NCI-H1694 treated with DMSO at 0.1 percent for 48 hours (cell line): Measurements from ENCODE around the gene TRRAP.
"Not testable (repeated sequence)": the region's sequence is repeated elsewhere in the genome, so short reads cannot be mapped to it uniquely, and the experiment has no call there.

ENCODE experiments used
- DNase-seq: peaks from one replicate; lab custom pipeline; 2025; lab: John Stamatoyannopoulos, UW

TRRAP gene

DNA sequence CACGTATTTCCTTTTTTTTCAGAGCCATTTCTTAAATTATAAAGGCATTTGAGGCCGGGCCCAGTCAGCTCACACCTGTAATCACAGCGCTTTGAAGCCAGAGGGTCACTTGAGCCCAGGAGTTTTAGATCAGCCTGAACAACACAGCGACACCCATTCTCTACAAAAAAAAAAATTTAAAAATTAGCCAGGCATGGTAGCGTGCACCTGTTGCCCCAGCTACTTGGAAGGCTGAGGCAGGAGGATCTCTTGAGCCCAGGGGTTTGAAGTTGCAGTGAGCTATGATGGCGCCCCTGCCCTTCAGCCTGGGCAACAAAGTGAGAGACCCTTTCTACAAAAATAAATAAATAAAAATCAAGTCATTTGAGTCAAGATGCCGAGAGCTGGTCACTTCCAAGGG lies 11.6 kb upstream of the TRRAP start:
- DNase-seq: no peak

DNA sequence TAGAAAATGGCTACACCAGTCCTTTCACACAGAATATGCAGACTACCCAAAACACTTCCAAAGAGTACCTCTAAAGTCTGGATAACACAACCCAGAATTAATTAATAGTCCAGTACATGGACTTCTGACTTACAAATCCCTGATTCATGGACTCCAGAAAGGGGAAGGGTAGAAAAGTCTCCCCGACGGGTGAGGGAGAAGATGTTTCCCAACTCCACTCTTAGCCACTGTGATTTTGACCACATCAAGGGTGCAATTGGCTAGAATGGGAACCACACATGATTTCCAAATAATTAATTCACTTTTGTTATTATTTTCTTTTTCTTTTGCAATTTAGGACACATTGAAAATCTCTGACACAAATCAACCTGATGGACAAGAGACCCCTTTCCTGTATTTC lies 9.9 kb upstream of the TRRAP start:
- DNase-seq: no peak

DNA sequence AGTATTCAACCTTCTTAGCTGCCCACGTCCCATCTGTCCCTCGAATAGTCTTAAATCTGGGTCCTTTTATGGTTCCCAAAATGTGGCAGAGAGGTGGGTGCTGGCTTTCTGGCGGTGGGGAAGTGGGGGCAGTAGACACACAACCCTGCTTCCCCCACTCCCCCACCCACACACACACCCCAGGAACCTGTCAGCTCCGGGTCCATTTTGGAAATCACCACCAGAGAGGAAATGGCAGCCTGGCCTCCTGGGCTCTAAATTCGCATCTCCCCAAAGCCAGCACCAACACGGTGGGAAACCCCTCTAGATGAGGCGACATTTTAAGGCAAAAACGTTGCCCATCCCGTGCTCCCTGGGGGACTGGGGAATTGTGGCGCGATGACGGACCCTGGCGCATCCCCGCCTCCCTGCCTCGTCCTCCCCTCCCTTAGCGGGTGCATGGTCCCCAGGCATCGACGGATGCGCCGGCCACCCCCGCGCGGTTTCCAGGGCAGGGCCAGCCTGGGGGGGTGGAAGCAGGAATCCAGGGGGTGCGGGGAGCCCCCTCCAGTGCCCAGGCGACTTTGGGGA lies 9.2 kb upstream of the TRRAP start:
- DNase-seq: peak; percentile 20

DNA sequence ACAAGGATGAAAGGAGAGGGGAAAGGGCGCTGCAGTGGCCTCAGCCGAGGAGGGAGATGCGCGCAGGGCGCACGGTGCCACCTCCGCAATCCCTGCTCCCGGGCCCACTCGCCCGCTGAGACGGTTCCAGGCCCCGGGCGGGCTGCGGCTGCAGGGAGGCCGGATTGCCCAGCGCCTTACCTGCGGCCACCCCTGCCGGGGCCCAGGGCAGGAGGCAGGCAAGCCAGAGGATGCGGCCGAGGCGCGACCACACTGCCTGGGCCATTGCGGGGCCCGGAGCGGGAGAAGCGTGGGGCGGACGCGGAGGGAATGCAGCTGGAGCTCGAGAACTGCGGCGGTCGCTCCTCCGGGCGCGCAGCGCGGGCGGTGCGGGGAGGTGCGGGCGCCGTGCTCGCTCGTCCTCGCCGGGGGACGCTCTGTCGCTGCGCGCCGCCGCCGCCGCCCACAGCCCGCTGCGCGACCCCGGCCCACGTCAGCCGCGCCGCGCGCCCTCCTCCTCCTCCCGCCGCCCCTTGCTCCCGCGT lies 8.7 kb upstream of the TRRAP start, which contains the start of gene TMEM130:
TSS of gene TMEM130 (minus strand) at position 418 of the 524 bp plus-strand sequence. CDS start at position 265, 153 bp downstream.
- DNase-seq: no peak

DNA sequence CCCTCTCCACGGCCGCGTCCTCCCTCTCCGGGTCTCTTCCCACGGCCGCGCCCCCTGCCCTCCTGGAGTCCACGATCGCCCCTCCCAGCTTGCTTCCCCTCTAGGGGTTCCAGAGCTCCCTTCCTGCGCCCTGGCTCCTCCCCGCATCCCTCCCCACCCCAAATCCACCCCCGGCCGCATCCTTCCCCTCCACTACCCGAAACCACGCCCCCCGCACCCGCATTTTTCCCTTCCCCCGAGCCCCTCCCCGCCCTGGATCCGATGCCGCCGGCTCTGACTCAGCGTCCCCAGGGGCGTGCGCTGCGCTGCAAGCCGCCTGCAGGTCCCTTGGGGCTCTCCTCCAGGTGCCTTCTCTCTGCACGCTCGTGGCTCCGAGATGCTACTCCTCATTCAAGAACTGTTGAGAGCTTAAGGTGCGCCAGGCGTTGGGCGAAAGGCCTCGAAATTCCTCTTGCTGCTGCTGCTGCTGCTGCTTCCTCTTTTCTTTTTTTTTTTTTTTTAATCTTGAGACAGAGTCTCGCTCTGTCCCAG lies 8.1 kb upstream of the TRRAP start:
- peak; percentile 53 for DNase-seq

DNA sequence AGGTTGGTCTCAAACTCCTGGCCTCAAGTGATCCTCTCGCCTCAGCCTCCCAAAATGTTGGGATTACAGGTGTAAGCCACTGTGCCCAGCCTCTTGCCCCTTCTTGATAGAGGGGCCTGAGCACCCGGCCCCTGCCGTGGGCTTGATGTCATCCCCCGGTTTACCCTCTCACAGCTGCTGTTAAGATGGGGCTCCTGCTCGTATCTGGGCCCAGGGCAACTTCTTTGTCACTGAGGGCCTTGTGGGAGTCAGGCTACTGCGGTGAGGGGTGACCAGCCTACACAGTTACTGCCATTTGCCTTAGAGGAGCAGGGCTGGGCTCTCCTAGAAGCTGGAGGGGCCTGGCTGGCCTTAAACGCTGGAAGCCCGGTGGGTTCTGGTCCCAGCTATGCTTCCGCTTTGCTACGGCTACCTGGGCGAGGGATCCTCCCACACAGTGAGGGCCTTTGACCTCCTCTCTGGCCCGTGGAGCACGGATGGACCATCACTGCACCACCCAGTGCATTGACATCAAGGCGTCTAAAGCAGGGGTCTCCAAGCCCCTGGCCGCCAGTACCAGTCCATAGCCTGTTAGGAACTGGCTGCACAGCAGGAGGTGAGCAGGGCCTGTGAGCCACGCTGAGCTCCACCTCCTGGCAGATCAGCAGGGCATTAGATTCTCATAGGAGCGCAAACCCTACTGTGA lies 7.4 kb upstream of the TRRAP start:
- no peak for DNase-seq

DNA sequence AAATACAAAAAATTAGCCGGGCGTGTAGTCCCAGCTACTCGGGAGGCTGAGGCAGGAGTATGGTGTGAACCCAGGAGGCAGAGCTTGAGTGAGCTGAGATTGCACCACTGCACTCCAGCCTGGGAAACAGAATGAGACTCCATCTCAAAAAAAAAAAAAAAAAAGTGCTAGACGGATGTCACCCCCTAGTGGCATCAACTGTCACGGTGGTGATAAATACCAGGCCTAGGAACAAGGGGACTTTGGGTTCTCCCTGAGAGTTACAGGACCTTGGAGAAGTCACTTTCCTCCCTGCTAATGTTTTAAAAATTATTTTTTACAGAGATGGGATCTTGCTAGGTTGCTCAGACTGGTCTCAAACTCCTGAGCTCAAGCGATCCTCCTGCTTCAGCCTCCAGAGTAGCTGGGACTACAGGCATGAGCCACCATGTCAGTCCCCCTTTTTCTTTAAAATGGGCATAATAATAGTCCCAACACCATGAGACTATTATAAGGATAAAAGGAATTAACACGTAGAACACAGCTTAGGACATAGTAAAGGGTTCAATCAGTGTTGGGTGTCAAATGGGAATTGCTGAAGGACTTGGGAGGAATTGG lies 5.9 kb upstream of the TRRAP start:
- peak; percentile 44 for DNase-seq

DNA sequence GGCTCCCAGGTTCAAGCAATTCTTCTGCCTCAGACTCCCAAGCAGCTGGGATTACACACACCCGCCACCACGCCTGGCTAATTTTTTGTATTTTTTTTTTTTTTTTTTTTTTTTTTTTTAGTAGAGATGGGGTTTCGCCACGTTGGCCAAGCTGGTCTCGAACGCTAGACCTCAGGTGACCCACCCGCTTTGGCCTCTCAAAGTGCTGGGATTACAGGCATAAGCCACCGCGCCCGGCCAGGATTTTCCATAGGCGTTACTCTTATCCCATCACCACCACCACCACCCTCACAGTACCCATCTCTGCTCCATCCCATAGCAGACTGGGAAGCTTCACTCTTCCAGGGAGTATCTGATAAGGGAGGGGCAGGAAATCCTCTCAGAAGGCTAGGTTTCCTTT lies 4.7 kb upstream of the TRRAP start:
- not testable (repeated sequence) for DNase-seq

DNA sequence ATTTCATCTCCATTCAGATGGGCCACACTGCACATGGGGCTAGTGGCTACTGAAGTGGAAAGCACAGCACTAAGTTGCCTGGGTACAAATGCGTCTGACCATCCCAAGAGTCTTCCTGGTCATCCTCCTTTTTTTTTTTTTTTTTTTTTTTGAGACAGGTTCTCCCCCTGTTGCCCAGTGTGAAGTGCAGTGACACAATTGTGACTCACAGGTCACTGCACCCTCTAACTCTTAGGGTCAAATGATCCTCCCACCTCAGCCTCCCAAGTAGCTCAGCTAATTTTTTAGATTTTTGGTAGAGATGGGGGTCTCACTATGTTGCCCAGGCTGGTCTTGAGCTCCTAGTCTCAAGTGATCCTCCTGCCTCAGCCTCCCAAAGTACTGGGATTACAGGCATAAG lies 3.4 kb upstream of the TRRAP start:
- no peak for DNase-seq

DNA sequence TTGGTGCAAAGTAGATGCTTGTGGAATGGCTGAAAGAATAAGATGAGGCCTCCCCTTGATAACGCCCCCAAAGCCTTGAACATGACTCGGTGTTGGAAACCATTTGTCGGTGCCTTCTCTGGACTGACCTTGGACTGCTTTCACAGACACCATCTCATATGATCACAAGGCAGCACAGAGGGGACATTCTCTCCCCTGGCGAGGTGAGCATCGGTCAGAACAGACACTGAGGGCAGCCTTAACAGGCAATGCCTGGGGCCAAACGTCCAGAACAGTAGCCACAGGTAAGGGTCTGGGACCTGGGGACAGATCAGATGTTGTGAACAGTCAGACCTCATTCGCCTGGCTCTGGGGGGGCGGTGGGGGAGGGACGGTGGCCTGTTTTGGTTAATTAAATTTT lies 2.8 kb upstream of the TRRAP start:
- DNase-seq: no peak

DNA sequence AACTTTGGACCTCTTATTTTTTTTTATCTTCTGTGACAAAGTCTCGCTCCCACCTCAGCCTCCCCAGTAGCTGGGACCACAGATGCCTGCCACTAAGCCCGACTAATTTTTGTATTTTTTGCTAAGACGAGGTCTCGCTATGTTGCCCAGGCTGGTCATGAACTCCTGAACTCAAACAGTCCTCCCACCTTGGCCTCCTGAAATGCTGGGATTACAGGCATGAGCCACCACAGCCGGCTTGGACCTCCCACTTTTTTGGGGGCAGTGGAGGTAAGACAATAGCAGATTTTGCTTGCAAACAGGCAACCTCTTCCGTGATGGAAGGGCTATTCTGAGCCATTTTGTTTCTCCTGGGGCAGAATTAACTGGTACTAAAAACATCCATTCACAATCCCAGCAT lies 1.2 kb upstream of the TRRAP start:
- DNase-seq: no peak

DNA sequence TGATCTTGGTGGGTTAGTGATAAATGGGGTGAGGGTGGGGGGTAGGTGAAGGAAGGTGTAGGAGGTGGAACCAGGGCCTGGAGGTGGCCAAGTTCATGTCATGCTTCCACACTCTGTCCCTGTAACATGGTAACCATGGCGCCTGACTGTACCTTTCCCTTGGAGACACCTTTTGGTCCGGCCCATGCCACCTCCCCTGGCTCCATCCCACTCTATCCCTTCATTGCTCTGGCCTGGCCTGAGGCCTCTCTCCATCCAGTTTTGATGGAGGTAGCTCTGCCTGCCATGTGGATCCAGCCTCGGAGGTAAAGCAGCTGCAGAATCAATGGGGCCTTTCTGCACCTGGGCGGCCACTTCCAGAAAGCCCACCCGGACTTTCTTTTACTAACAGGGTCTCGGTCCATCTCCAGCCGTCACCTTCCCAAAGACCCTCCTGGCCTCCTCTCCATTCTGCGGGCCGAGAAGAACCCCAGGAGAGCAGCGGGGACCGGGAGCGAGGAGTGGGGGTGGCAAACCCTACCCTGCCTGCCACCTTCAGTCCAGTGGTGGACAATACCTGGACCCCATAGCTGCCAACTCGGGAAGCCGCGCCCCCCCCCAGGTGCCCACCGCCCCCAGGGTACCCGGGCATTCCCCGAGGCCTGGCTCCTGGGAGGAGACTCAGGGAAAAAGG lies 504 bp upstream of the TRRAP start:
- DNase-seq: no peak

DNA sequence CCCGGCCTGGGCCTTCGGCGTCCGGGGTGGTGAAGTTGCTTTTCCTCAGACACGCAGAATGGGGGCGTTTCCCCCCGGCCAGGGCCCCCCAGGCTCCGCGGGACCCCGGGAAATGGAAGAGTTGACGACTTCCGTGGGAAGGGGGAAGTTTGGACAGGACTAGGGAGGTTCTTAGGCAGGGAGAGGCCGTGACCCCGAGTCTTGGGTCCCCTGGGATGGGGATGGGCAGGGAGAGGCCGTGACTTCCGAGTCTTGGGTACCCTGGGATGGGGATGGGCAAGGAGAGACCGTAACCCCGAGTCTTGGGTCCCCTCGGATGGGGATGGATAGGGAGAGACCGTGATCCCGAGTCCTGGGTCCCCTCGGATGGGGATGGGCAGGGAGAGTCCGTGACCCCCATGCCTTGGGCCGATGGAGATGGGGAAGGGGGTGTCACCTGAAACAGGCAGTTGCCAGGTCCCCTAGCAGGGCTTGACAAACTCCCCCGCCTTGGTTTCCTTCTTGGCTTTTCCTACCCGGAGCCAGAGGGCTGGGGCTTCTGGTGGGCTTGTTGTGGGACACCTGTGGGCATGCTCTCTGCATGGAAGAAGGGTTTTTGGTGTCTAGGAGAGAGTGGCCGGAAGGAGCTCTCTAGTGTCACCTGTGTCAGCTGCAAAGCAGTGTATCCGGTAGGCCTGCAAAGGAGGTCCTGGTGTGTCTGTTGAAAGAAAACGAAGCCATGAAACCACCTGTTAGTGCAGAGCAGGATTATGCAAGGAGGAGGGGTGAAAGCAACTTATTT lies 1.1 kb downstream of the TRRAP start:
- DNase-seq: peak; percentile 10

DNA sequence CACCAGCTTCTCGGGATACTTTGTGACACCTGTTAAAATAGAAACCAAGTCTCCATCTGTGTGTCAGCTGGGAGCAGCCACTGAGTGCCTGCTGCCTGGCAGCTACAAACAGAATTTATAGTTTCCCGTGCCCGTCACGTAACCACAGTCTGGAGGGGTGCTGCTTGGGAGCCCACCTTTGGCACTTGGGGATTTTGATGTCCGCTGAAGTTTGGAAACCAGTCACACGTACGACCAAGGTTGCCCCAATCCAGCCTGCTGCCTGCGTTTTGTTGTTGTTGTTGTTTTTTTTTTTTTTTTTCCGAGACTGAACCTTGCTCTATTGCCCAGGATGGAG lies 1.6 kb downstream of the TRRAP start:
- no peak for DNase-seq

DNA sequence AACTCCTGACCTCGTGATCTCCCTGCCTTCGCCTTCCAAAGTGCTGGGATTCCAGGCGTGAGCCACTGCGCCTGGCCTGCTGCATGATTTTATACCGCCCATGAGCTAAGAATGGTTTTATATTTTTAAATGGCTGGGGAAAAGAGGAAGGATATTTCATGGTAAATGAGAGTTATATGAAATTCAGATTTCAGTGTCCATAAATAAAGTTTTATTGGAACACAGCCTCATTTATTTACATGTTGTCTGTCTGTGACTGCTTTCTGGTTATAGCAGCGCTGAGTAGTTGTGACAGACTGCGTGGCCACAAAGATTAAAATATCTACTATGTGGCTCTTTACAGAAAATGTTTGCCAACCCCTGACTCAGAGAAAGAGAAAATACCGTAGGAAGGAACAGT lies 2.2 kb downstream of the TRRAP start:
- no peak for DNase-seq

DNA sequence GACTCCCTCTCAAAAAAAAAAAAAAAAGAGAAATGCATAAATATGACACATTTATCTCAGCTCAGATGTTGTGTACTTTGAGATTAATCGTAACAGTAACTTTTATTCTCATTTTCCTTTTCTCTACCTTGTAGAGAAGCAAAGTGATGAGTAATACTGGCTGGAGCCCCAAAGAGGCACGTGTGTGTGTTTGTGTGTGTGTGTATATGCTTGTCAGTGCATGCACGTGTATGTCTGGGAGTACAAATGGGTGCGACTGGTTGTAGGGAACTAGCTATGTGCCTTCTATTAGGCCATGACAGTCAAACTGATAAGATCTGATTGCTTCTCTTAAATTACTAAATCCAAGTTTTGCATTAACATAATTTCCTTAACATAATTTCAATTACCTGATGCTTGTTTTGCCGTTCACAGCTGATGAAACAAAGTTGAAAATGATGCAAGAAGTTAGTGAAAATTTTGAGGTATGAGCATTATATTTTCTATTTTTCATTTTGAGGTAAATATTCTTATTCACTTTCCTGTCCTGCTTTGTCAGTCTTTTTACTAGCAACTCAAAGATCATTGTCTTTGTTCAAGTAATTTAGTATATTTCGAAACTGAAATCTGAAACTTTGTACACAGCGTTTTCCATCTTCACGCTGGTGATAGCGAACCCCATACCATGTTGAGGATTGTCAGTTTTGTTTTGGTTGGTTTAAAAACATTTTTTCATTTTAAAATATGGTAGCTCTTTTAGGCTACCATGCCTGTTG lies 3.4 kb downstream of the TRRAP start:
- no peak for DNase-seq

DNA sequence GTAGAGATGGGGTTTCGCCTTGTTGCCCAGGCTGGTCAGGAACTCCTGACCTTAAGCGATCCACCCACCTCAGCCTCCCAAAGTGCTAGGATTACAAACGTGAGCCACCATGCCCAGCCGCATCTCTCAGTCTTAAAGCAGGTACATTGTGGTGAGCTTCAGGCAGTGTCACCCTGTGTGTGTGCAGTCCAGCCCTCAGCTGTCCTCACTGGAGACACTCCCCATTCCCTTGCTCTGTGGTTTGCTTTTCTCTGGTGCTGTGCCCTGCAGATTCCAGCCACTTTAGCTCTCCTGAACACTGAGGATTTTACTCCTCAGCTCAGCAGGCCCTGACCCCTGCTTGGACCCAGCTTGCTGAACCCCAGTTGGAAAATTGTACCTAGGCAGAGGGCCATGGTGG lies 6.1 kb downstream of the TRRAP start:
- no peak for DNase-seq

DNA sequence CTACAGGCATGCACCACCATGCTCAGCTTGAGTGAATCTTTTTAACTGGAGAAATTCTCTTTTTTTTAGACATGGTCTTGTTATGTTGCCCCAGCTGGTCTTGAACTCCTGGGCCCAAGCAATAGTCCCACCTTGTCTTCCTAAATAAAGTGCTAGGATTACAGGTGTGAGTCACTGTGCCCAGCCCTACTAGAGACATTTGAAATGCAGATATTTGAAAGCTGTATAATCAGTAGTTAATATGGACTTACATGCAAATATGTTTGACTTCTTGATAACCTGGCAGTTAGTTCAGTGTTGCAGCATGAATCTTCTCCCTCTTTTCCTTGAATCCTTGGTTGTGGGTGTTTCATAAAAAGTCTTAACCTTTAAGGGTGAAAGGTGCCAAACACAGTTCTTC lies 8.7 kb downstream of the TRRAP start:
- no peak for DNase-seq

DNA sequence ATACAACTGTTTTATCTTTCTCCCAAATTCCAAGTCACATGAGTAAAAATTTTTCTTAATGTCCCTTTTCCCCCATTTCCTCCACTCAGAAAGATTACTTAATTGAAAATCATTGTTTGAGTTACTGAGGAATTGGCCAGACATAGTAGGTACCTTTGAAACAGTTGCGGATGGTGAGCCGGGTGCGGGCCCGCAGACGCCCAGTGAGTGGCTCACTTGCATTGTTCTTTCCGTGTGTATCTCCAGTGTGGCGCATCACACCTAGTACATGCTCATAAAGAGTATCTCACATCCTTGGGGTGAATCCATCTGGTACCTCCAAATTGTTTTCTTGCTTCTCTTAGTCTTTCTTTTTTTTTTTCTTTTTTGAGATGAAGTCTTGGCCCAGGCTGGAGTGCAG lies 14.3 kb downstream of the TRRAP start:
- no peak for DNase-seq

DNA sequence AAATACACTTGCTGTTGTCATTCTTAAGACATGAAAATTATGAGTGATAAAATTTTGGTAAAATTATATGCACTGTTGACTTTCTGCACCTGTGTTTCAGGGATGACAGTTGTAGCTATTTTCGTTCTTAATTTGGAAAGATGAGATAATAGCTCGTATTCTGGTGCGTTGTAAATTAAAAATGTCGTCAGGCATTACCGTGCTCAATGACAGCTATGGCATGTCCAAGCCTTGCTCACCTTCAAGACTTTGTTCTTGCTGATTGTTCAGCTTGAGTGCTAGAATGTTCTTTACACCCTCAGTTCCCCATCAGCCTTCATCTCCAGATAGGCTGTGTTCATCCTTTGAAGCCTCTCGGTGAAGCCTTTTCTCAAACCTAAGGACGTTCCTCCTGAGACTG lies 21.5 kb downstream of the TRRAP start:
- DNase-seq: no peak

DNA sequence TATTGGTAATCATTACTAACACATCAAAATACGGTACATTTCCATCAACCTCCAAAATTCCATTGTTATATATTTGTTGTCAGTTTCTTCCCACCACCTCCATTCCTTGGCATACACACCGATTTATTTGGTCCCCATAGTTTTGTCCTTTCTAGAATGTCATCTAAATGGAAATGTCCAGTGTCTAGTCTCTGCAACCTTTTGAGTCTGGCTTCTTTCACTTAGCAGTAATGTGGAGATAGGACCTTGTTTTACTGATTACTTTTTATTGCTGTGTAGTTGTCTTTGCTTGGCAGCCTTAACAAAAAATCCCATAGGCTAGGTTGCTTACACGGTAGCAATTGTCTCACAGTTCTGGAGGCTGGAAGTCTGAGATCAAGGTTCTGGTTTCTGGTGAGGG lies 22.5 kb downstream of the TRRAP start:
- no peak for DNase-seq
